OCI-LY1 (cell line): ENCODE results near the gene EHBP1L1.

Source experiments
- H2AFZ ChIP-seq: fragments of 200-600 bp; sonication (generic), shearing (Covaris generic); 2 replicates; pipeline ENCODE4 v1.6.0; 2014; ENCODE audit warnings: antibody characterized with exemption, mild to moderate bottlenecking, low read length
- H3F3A ChIP-seq: fragments of 200-600 bp; sonication (generic), shearing (Covaris generic); 2 replicates; pipeline ENCODE4 v1.6.0; 2014; ENCODE audit warnings: mild to moderate bottlenecking, antibody characterized with exemption, low read length, moderate library complexity; ENCODE audit not compliant: insufficient read depth
- H3K27ac ChIP-seq: fragments of 200-600 bp; sonication (generic); 2 replicates; pipeline ENCODE4 v1.5.1; 2014; ENCODE audit warnings: low read length, mixed run types, mild to moderate bottlenecking, low read depth; ENCODE audit not compliant: poor library complexity, severe bottlenecking
- H3K27me3 ChIP-seq: fragments of 200-600 bp; sonication (generic); 2 replicates; pipeline ENCODE4 v1.6.0; 2014; ENCODE audit warnings: antibody characterized with exemption, mild to moderate bottlenecking, low read length, moderate library complexity; ENCODE audit not compliant: insufficient read depth
- H3K36me3 ChIP-seq: fragments of 200-600 bp; sonication (generic); 2 replicates; pipeline ENCODE4 v1.6.1; 2014; ENCODE audit warnings: mild to moderate bottlenecking, antibody characterized with exemption, low read length, moderate library complexity, mixed read lengths; ENCODE audit not compliant: insufficient read depth
- H3K4me1 ChIP-seq: fragments of 200-600 bp; sonication (generic); 2 replicates; pipeline ENCODE4 v1.5.1; 2014; ENCODE audit warnings: mild to moderate bottlenecking, low read length, moderate library complexity; ENCODE audit not compliant: insufficient read depth, severe bottlenecking
- H3K4me2 ChIP-seq: fragments of 200-600 bp; sonication (generic), shearing (Covaris generic); 2 replicates; pipeline ENCODE4 v1.6.1; 2014; ENCODE audit warnings: low read length
- H3K4me3 ChIP-seq: fragments of 200-600 bp; sonication (generic); 2 replicates; pipeline ENCODE4 v1.5.1; 2014; ENCODE audit warnings: low read length, low read depth, mild to moderate bottlenecking, mixed read lengths; ENCODE audit not compliant: poor library complexity, severe bottlenecking
- H3K79me2 ChIP-seq: fragments of 200-600 bp; shearing (Covaris generic); 2 replicates; pipeline ENCODE4 v1.6.1; 2016; ENCODE audit warnings: mixed run types, low read length, mixed read lengths; ENCODE audit not compliant: insufficient read depth
- H3K9ac ChIP-seq: fragments of 200-600 bp; sonication (generic), shearing (Covaris generic); 2 replicates; pipeline ENCODE4 v1.6.1; 2014; ENCODE audit warnings: mild to moderate bottlenecking, low read length, mixed read lengths
- H3K9me2 ChIP-seq: fragments of 200-600 bp; sonication (generic), shearing (Covaris generic); 2 replicates; pipeline ENCODE4 v1.6.1; 2014; ENCODE audit warnings: low read depth, mild to moderate bottlenecking, low read length, mixed read lengths
- H3K9me3 ChIP-seq: fragments of 200-600 bp; shearing (Covaris generic); 2 replicates; pipeline ENCODE4 v1.6.1; 2014; ENCODE audit warnings: low read length, mixed read lengths
- H4K20me1 ChIP-seq: fragments of 200-600 bp; sonication (generic), shearing (Covaris generic); 2 replicates; pipeline ENCODE4 v1.6.0; 2016; ENCODE audit warnings: mild to moderate bottlenecking, low read length; ENCODE audit not compliant: insufficient read depth
- EZH2 ChIP-seq: fragments of 200-600 bp; sonication (generic), shearing (Covaris generic); IDR thresholded peaks from 2 replicates; pipeline ENCODE4 v1.8.0; 2017; ENCODE audit warnings: borderline replicate concordance, mixed run types, mild to moderate bottlenecking, antibody characterized with exemption, low read length, moderate library complexity, mixed read lengths
- TF ChIP-seq, protein P1 (sequence below): fragments of 200-600 bp; sonication (generic), shearing (Covaris generic); IDR thresholded peaks from 2 replicates; pipeline ENCODE4 v1.5.1; 2017; ENCODE audit warnings: mild to moderate bottlenecking, antibody characterized with exemption, low read length, moderate library complexity, mixed read lengths

EHBP1L1 gene

DNA sequence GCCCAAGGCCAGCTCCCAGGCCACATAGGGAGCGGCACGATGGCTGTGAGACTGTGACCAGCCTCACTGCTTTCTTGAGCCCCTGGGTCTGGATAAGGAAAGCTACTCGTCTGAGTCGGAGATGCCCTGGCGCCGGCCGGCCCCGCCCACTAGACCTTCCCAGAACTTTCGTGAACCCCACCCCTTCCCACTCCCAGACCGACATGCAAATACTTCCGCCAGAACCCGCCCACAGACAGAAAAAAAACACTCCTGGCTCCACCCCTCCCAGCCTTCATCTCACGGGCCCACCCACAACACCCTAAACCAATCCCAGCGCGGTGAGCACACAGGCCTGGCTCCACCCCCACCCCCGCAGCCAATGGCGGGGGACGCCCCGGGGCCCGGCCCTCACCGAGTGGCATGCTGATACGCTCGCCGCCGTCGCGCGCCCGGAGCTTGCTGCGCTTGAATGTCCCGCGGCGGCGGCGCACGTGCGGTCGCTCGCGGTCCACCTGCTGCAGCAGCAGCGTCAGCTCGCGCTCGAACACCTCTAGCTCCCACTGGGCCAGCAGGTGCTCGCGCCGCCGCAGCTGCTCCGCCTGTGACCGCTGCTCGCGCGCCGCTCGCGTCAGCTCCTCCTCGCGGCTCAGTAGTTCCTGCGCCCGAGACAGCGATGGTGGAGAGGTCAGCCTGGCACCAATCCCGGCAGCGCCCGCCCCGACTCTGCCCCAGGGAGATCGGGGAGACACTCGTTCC, 31.2 kb downstream of the EHBP1L1 start:
- H3K4me3 ChIP-seq = no peak overlapping the region
- H3K4me2 ChIP-seq = no peak overlapping the region
- H3F3A ChIP-seq = no peaks in the 10 kb centered on the region
- H4K20me1 ChIP-seq = no peaks in the 10 kb centered on the region
- H3K9ac ChIP-seq = no peak overlapping the region
- H3K27me3 ChIP-seq = no peaks in the 10 kb centered on the region
- no peaks in the 10 kb centered on the region for H3K9me3 ChIP-seq
- no peaks in the 10 kb centered on the region for H3K9me2 ChIP-seq
- H3K27ac ChIP-seq = no peak overlapping the region
- peaks cover 48% of the 10 kb centered on the region for H3K36me3 ChIP-seq
- no peaks in the 10 kb centered on the region for H3K79me2 ChIP-seq
- TF ChIP-seq EZH2 = no peak
- TF ChIP-seq, protein P1, sequence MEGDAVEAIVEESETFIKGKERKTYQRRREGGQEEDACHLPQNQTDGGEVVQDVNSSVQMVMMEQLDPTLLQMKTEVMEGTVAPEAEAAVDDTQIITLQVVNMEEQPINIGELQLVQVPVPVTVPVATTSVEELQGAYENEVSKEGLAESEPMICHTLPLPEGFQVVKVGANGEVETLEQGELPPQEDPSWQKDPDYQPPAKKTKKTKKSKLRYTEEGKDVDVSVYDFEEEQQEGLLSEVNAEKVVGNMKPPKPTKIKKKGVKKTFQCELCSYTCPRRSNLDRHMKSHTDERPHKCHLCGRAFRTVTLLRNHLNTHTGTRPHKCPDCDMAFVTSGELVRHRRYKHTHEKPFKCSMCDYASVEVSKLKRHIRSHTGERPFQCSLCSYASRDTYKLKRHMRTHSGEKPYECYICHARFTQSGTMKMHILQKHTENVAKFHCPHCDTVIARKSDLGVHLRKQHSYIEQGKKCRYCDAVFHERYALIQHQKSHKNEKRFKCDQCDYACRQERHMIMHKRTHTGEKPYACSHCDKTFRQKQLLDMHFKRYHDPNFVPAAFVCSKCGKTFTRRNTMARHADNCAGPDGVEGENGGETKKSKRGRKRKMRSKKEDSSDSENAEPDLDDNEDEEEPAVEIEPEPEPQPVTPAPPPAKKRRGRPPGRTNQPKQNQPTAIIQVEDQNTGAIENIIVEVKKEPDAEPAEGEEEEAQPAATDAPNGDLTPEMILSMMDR = no peak
- peaks cover 9% of the 10 kb centered on the region for H3K4me1 ChIP-seq
- H2AFZ ChIP-seq = no peak overlapping the region

DNA sequence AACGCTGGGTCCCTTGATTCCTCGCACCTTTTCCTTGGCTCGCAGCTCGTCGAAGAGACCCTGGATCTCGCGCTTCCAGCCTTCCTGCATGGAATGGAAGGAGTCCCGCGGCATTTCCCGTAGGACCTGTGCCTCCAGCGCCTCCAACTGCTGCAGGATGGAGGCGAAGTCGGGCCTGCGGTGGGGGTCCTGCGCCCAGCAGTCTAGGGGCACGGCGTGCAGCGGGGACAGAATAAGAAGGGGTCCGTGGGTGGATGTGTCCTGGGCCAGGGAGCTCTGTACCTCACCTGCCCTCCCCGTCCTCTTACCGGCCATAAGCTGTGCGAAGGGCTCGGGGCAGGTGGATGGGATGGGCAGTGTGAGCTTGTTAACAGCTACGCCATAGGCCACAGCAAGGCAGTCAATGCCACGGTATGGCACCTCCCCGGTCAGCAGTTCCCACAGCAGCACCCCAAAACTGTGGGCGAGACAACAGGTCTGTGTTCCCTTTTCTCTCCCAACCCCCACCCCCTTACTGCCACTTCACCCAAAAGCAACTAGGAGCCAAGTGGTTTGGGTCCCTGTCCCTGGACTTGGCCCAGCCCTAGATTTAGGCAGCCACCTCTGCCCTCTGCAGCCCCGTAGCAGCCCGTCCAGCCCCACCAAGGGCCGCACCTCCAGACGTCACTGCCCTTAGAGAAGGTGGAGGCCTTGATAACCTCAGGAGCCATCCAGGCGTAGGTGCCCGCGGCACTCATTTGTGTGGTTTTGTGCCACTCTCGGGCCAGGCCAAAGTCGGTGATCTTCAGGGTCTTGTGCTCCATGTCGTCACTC, 32.0 kb downstream of the EHBP1L1 start:
- H3K79me2 ChIP-seq = no peaks in the 10 kb centered on the region
- peaks cover 16% of the 10 kb centered on the region for H3K4me1 ChIP-seq
- no peak overlapping the region for H3K9ac ChIP-seq
- no peaks in the 10 kb centered on the region for H3K27me3 ChIP-seq
- H4K20me1 ChIP-seq = no peaks in the 10 kb centered on the region
- no peak overlapping the region for H3K4me3 ChIP-seq
- no peak overlapping the region for H3K4me2 ChIP-seq
- peaks cover 46% of the 10 kb centered on the region for H3K36me3 ChIP-seq
- no peaks in the 10 kb centered on the region for H3K9me3 ChIP-seq
- no peak overlapping the region for H3K27ac ChIP-seq
- H2AFZ ChIP-seq = no peak overlapping the region
- no peak for TF ChIP-seq EZH2
- TF ChIP-seq, protein P1 = no peak
- no peaks in the 10 kb centered on the region for H3F3A ChIP-seq
- no peaks in the 10 kb centered on the region for H3K9me2 ChIP-seq

DNA sequence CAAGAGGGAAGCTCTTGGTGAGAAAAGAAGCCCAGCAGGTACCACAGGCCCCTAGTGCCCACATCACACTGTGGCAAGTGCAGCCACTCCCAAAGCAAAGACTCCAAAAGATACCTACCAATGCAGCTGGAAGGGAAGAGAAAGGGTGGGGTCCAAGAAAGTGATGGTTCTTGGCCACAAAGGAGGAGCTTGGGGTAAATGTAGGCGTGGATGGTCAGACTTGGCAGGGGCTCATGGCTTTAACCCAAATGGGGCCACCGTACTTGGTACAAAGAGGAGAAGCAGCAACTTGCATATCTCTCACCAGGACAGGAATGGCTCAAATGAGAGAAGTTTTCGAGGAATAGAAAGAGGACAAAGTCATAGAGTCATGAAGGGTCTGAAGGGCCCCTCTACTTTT, 33.4 kb downstream of the EHBP1L1 start:
- H3K4me1 ChIP-seq = peaks cover 27% of the 10 kb centered on the region
- H3K9ac ChIP-seq = no peak overlapping the region
- peaks cover 35% of the 10 kb centered on the region for H3K36me3 ChIP-seq
- H3K27me3 ChIP-seq = no peaks in the 10 kb centered on the region
- no peaks in the 10 kb centered on the region for H4K20me1 ChIP-seq
- no peak overlapping the region for H2AFZ ChIP-seq
- H3K79me2 ChIP-seq = no peaks in the 10 kb centered on the region
- no peaks in the 10 kb centered on the region for H3K9me2 ChIP-seq
- H3F3A ChIP-seq = no peaks in the 10 kb centered on the region
- no peak overlapping the region for H3K4me3 ChIP-seq
- H3K9me3 ChIP-seq = no peaks in the 10 kb centered on the region
- TF ChIP-seq, protein P1 = no peak
- H3K4me2 ChIP-seq = no peak overlapping the region
- H3K27ac ChIP-seq = no peak overlapping the region
